Cardiac fibroblast (primary cell): Measurements from ENCODE around the gene DPP8.

Experiments used
- DNase-seq, 2 donors: peaks; one replicate each; pipeline versions ENCODE4 v3.0.0 to v3.0.0-alpha.2; 2010; ENCODE audit warnings: low read depth in 2 of 2
- H3K4me3 ChIP-seq, 2 donors: replicated peaks in 1 of 2; 1 replicate in 1 of 2; 2 replicates in 1 of 2; pipeline ENCODE4 v1.5.1; 2011; ENCODE audit warnings: low read depth in 2 of 2, low read length in 2 of 2, mild to moderate bottlenecking in 2 of 2, moderate library complexity in 1 of 2
- CTCF ChIP-seq: IDR thresholded peaks from one replicate; pipeline ENCODE4 v1.5.1; 2011; ENCODE audit warnings: low read depth, mild to moderate bottlenecking, low read length, inconsistent platforms

The DPP8 gene

GRCh38 chr15:65408324-65409035 lies 109.0 kb downstream of the DPP8 start:
- DNase-seq: no peak
- no peak for TF ChIP-seq CTCF
- H3K4me3 ChIP-seq: no peak overlapping the region

GRCh38 chr15:65406424-65407000 lies 111.0 kb downstream of the DPP8 start:
- no peak for TF ChIP-seq CTCF
- no peak overlapping the region for H3K4me3 ChIP-seq
- DNase-seq: no peak

- DNase-seq: no peak
Measured at GRCh38 chr15:65405791-65406423, 111.6 kb downstream of the DPP8 start.

GRCh38 chr15:65404186-65404872 lies 113.2 kb downstream of the DPP8 start:
- TF ChIP-seq CTCF: no peak

More at GRCh38 chr15:65405791-65406423, 111.6 kb downstream of the DPP8 start:
- no peak for TF ChIP-seq CTCF
- no peak overlapping the region for H3K4me3 ChIP-seq

GRCh38 chr15:65402961-65403360 lies 114.5 kb downstream of the DPP8 start:
- TF ChIP-seq CTCF: no peak
- no peak overlapping the region for H3K4me3 ChIP-seq
- no peak for DNase-seq

More at GRCh38 chr15:65404186-65404872, 113.2 kb downstream of the DPP8 start:
- no peak overlapping the region for H3K4me3 ChIP-seq
- DNase-seq: no peak

GRCh38 chr15:65401611-65402240 lies 115.8 kb downstream of the DPP8 start:
- DNase-seq: no peak
- no peak for TF ChIP-seq CTCF

More at GRCh38 chr15:65401611-65402240, 115.8 kb downstream of the DPP8 start:
- H3K4me3 ChIP-seq: no peak overlapping the region
